Nephron (organoid): ENCODE data around the gene ORAI1.

Experiments used
- H3K27ac Mint-ChIP-seq, 3 experiments: 2 replicates each; pipeline ENCODE4 v1.8.0; 2020; ENCODE audit warnings: mixed read lengths in 3 of 3, mild to moderate bottlenecking in 2 of 3, moderate library complexity in 1 of 3
- H3K27me3 Mint-ChIP-seq: 2 replicates; pipeline ENCODE4 v1.8.0; 2021; ENCODE audit warnings: low read depth, mild to moderate bottlenecking, moderate library complexity, mixed read lengths
- H3K36me3 Mint-ChIP-seq: 2 replicates; pipeline ENCODE4 v1.8.0; 2020; ENCODE audit warnings: low read depth, mixed read lengths
- H3K4me1 Mint-ChIP-seq: 2 replicates; pipeline ENCODE4 v1.8.0; 2020; ENCODE audit warnings: mixed read lengths
- H3K4me3 Mint-ChIP-seq, 3 experiments: 2 replicates each; pipeline ENCODE4 v1.8.0; 2020; ENCODE audit warnings: mild to moderate bottlenecking in 3 of 3, mixed read lengths in 3 of 3, moderate library complexity in 2 of 3
- H3K9me3 Mint-ChIP-seq: 2 replicates; pipeline ENCODE4 v1.8.0; 2020; ENCODE audit warnings: mixed read lengths
- TF ChIP-seq, protein P1 (sequence below), 3 experiments: fragments of 200-600 bp; sonication (generic); IDR thresholded peaks; one replicate each; pipeline ENCODE4 v1.5.0; 2021; ENCODE audit warnings: antibody characterized with exemption in 3 of 3; ENCODE audit not compliant: unreplicated experiment in 3 of 3

ORAI1 gene

DNA sequence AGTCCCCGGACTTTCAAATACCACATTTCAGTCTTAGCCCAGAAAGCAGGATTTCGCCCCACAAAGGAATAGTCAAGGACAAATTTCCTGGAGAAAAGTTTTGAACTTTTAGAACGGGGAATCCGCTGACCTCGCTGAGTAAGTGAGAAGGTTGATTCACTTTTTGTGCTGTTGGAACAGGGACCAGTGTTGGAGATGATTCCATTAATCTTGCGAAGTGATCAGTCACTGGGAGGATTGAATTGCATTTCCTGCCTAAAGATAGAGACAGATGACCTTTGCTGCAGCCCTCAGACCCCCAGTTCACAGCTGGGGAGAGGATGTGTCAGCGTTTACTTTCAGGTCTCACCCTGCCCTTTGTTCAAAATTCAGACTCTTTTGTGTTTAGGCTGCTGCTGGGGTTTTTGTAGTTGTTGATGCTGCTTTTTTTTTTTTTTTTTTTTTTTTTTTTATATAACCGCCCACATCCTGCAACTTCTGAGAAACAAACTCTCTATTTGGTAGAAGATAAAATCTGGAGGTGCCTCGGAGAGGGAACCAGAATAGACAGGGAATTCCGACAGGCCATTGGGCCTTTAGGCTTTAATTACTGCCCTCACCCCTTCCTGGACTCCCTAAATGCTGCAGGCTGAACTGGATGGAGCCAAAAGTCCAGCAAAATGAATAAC lies 35.7 kb upstream of the ORAI1 start:
- TF ChIP-seq, protein P1, sequence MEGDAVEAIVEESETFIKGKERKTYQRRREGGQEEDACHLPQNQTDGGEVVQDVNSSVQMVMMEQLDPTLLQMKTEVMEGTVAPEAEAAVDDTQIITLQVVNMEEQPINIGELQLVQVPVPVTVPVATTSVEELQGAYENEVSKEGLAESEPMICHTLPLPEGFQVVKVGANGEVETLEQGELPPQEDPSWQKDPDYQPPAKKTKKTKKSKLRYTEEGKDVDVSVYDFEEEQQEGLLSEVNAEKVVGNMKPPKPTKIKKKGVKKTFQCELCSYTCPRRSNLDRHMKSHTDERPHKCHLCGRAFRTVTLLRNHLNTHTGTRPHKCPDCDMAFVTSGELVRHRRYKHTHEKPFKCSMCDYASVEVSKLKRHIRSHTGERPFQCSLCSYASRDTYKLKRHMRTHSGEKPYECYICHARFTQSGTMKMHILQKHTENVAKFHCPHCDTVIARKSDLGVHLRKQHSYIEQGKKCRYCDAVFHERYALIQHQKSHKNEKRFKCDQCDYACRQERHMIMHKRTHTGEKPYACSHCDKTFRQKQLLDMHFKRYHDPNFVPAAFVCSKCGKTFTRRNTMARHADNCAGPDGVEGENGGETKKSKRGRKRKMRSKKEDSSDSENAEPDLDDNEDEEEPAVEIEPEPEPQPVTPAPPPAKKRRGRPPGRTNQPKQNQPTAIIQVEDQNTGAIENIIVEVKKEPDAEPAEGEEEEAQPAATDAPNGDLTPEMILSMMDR (IDR thresholded peaks at IDR 0.05; ENCODE audit: unreplicated experiment in 3 of 3), result no peak
- Mint-ChIP-seq H3K4me3 (peak overlapping the region; percentile 71 to 77 (median 73)), H3K9me3 (no peaks in the 10 kb centered on the region), H3K27me3 (no peaks in the 10 kb centered on the region), H3K4me1 (peaks cover 17% of the 10 kb centered on the region), H3K27ac (peak overlapping the region; percentile 94 to 99 (median 99)), H3K36me3 (peaks cover 4% of the 10 kb centered on the region)

DNA sequence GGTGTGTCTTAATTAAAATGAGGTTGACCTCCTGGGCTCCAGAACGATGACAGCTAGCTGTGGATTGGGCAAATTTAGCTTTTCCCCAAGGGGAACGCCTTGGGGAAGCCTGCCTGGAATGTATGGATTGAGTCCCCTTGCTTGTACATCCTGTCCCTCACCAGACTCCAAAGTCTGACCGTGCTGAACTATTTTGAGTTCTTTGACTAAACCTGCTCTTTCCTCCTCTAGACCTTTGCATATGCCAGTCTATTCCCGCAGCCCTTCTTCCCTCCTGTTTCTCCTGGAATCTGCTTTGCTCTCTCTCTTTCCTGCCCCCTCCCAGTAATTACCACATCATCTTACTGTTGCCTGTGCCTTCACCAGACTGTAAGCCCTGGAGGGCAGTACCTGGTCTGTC lies 34.0 kb upstream of the ORAI1 start:
- no peaks in the 10 kb centered on the region for H3K27me3 Mint-ChIP-seq
- H3K4me1 Mint-ChIP-seq, result peaks cover 17% of the 10 kb centered on the region
- H3K27ac Mint-ChIP-seq, result peak overlapping the region; percentile 54 to 73 (median 62)
- TF ChIP-seq, protein P1 (IDR thresholded peaks at IDR 0.05; ENCODE audit: unreplicated experiment in 3 of 3), result no peak
- peaks cover 7% of the 10 kb centered on the region for H3K36me3 Mint-ChIP-seq
- H3K4me3 Mint-ChIP-seq, result peak overlapping the region in 2 of 3 experiments; percentile 5 to 7
- H3K9me3 Mint-ChIP-seq, result no peaks in the 10 kb centered on the region

DNA sequence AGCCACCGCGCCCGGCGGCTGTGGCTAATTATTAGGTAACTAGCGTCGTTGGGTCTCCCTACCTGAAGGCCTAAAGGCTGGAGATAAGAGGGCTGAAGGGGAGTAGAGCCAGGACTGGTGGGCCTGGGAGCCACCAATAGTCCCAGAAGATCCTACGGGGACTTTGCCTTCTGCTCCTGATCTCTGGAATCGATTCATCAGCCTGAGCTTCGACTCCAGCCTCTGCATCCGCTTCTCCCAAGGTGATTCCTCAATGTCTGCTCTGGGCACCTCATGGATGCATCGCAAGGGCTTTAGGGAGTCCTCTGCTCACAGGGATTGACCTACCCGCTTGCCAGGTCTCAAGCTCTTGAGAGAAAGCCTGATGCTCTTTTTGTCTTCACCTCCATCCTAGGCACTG lies 30.8 kb upstream of the ORAI1 start:
- no peaks in the 10 kb centered on the region for H3K27me3 Mint-ChIP-seq
- peaks cover 7% of the 10 kb centered on the region for H3K36me3 Mint-ChIP-seq
- no peak overlapping the region for H3K27ac Mint-ChIP-seq
- peaks cover 18% of the 10 kb centered on the region for H3K4me1 Mint-ChIP-seq
- TF ChIP-seq, protein P1 (IDR thresholded peaks at IDR 0.05; ENCODE audit: unreplicated experiment in 3 of 3), result no peak
- H3K4me3 Mint-ChIP-seq, result no peak overlapping the region
- H3K9me3 Mint-ChIP-seq, result no peaks in the 10 kb centered on the region

DNA sequence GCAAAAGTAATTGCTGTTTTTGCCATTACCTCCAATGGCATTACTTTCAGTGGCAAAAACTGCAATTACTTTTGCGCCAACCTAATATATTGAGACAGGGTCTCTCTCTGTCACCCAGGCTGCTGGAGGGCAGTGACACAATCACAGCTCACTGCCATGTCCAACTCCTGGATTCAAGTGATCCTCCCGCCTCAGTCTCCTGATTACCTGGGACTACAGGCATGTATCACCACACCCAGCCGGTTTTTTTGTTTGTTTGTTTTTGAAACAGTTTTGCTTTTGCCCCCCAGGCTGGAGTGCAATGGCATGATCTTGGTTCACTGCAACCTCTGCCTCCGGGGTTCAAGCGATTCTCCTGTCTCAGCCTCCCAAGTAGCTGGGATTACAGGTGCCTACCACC lies 29.8 kb upstream of the ORAI1 start:
- TF ChIP-seq, protein P1 (IDR thresholded peaks at IDR 0.05; ENCODE audit: unreplicated experiment in 3 of 3), result no peak
- Mint-ChIP-seq H3K27me3 (no peaks in the 10 kb centered on the region), H3K36me3 (peaks cover 7% of the 10 kb centered on the region), H3K27ac (no peak overlapping the region), H3K4me1 (peaks cover 19% of the 10 kb centered on the region), H3K4me3 (no peak overlapping the region), H3K9me3 (no peaks in the 10 kb centered on the region)

DNA sequence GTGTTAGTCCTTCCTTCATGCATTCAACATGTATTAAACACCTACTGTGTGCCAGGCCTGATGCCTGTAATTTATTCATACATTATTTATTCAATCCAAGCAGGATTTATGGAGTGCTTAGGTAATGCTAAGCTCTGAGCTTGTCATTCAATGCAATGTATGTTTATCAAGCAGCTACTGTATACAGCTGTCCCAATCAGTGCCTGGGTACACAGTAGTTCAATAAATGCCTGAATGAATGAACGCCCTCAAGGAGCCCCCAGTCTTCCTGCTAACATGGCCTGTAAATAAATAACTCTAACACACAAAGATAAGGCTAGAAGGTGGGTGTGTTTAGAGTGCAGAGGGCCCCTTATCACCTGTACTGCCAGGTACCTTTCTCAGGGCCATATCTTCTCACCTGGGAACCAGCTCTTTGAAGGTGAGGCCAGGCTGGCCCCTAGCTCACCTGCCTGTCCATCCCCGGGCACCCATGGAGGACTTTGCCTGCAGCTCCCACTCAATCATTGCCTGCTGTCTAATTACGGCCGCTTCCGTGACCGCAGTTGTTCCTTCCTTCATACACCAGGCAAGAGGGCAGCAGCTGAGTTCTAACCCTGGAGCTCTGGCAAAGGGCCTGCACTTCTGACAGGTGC lies 25.5 kb upstream of the ORAI1 start:
- no peaks in the 10 kb centered on the region for H3K27me3 Mint-ChIP-seq
- peaks cover 14% of the 10 kb centered on the region for H3K4me1 Mint-ChIP-seq
- H3K9me3 Mint-ChIP-seq, result peaks cover 3% of the 10 kb centered on the region
- H3K36me3 Mint-ChIP-seq, result peaks cover 1% of the 10 kb centered on the region
- peak overlapping the region in 1 of 3 experiments; percentile 18 for H3K27ac Mint-ChIP-seq
- TF ChIP-seq, protein P1 (IDR thresholded peaks at IDR 0.05; ENCODE audit: unreplicated experiment in 3 of 3), result no peak
- H3K4me3 Mint-ChIP-seq, result no peak overlapping the region

DNA sequence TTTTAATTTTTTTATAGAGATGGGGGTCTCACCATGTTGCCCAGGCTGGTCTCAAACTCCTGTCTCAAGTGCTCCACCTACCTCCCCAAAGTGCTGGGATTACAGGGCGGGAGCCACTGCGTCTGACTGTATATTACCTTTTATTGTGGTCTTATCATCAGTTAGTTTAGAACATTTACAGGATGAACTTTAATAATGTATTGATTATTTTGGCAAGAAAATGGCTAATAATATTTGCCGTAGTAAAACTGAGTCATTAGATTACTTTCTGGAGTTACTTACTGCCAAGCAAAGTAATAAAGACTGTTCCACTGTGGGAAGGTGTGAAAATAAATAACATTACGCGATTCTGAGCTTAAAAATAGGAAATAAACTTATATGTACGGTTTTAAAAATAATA lies 23.6 kb upstream of the ORAI1 start:
- no peak overlapping the region for H3K4me3 Mint-ChIP-seq
- H3K27me3 Mint-ChIP-seq, result no peaks in the 10 kb centered on the region
- peaks cover 3% of the 10 kb centered on the region for H3K9me3 Mint-ChIP-seq
- no peaks in the 10 kb centered on the region for H3K36me3 Mint-ChIP-seq
- TF ChIP-seq, protein P1 (IDR thresholded peaks at IDR 0.05; ENCODE audit: unreplicated experiment in 3 of 3), result no peak
- H3K27ac Mint-ChIP-seq, result no peak overlapping the region
- H3K4me1 Mint-ChIP-seq, result peaks cover 14% of the 10 kb centered on the region
